ENCODE results near the gene FBXO44.
A peak's percentile ranks its signal among the peaks of the same experiment; 100 is the strongest.

The FBXO44 gene

GRCh38 chr1:11658542-11658941 lies 3.9 kb downstream of the FBXO44 start:
- no peak for DNase-seq (ENCODE audit: low read depth)

GRCh38 chr1:11659748-11660147 lies 5.1 kb downstream of the FBXO44 start:
- DNase-seq (ENCODE audit: low read depth) = no peak

- no peak for DNase-seq (ENCODE audit: low read depth)
Observed at GRCh38 chr1:11661103-11661502, 6.4 kb downstream of the FBXO44 start.

GRCh38 chr1:11664336-11665065 lies 9.8 kb downstream of the FBXO44 start:
- DNase-seq (ENCODE audit: low read depth) = peak; percentile 37

GRCh38 chr1:11668516-11668915 lies 13.8 kb downstream of the FBXO44 start:
- no peak for DNase-seq (ENCODE audit: low read depth)

- no peak for DNase-seq (ENCODE audit: low read depth)
Observed at GRCh38 chr1:11670747-11671146, 16.1 kb downstream of the FBXO44 start.

- DNase-seq (ENCODE audit: low read depth) = no peak
Observed at GRCh38 chr1:11671205-11671543, 16.5 kb downstream of the FBXO44 start.

GRCh38 chr1:11671544-11672286 lies 17.0 kb downstream of the FBXO44 start:
- no peak for DNase-seq (ENCODE audit: low read depth)

- no peak for DNase-seq (ENCODE audit: low read depth)
Observed at GRCh38 chr1:11673089-11673769, 18.6 kb downstream of the FBXO44 start.

GRCh38 chr1:11674488-11674887 lies 19.8 kb downstream of the FBXO44 start:
- DNase-seq (ENCODE audit: low read depth) = no peak

GRCh38 chr1:11675325-11675724 lies 20.6 kb downstream of the FBXO44 start:
- DNase-seq (ENCODE audit: low read depth) = no peak

GRCh38 chr1:11676386-11677103 lies 21.9 kb downstream of the FBXO44 start:
- no peak for DNase-seq (ENCODE audit: low read depth)

- no peak for DNase-seq (ENCODE audit: low read depth)
Observed at GRCh38 chr1:11678442-11678841, 23.8 kb downstream of the FBXO44 start.

GRCh38 chr1:11680270-11681070 lies 25.8 kb downstream of the FBXO44 start:
- DNase-seq (ENCODE audit: low read depth) = peak; percentile 8

GRCh38 chr1:11681071-11681771 lies 26.5 kb downstream of the FBXO44 start, which contains the start of gene MAD2L2:
TSS of gene MAD2L2 (minus strand) at chr1:11681148. CDS start at chr1:11680601, 547 bp downstream.
- peak; percentile 87 for DNase-seq (ENCODE audit: low read depth)

GRCh38 chr1:11682287-11682771 lies 27.7 kb downstream of the FBXO44 start:
- DNase-seq (ENCODE audit: low read depth) = no peak

- no peak for DNase-seq (ENCODE audit: low read depth)
Observed at GRCh38 chr1:11682799-11683198, 28.1 kb downstream of the FBXO44 start.

- no peak for DNase-seq (ENCODE audit: low read depth)
Observed at GRCh38 chr1:11684070-11684469, 29.4 kb downstream of the FBXO44 start.

GRCh38 chr1:11685210-11685752 lies 30.6 kb downstream of the FBXO44 start:
- no peak for DNase-seq (ENCODE audit: low read depth)

- DNase-seq (ENCODE audit: low read depth) = no peak
Observed at GRCh38 chr1:11688506-11688905, 33.8 kb downstream of the FBXO44 start.

Measured in activated T-helper 9 cell treated with anti-CD3 and anti-CD28 coated beads, Interleukin-2, amount 50 U/mL, for 16 hours (primary cell).